GM20000 (cell line): ENCODE measurements around the gene SLC25A1.

ENCODE experiments used
- DNase-seq: peaks from one replicate; pipeline ENCODE4 v3.0.0; 2012; ENCODE audit warnings: low spot score
- TF ChIP-seq, protein P1 (sequence below): IDR thresholded peaks from 2 replicates; pipeline ENCODE4 v1.5.1; 2012; ENCODE audit warnings: mild to moderate bottlenecking, control low read depth; ENCODE audit errors: extremely low read depth, missing control alignments

The SLC25A1 gene

GRCh38 chr22:19213442-19214077 lies 35.0 kb upstream of the SLC25A1 start:
- TF ChIP-seq, protein P1, sequence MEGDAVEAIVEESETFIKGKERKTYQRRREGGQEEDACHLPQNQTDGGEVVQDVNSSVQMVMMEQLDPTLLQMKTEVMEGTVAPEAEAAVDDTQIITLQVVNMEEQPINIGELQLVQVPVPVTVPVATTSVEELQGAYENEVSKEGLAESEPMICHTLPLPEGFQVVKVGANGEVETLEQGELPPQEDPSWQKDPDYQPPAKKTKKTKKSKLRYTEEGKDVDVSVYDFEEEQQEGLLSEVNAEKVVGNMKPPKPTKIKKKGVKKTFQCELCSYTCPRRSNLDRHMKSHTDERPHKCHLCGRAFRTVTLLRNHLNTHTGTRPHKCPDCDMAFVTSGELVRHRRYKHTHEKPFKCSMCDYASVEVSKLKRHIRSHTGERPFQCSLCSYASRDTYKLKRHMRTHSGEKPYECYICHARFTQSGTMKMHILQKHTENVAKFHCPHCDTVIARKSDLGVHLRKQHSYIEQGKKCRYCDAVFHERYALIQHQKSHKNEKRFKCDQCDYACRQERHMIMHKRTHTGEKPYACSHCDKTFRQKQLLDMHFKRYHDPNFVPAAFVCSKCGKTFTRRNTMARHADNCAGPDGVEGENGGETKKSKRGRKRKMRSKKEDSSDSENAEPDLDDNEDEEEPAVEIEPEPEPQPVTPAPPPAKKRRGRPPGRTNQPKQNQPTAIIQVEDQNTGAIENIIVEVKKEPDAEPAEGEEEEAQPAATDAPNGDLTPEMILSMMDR, result no peak
- DNase-seq, result no peak

- no peak for DNase-seq
- TF ChIP-seq, protein P1, result no peak
Measured at GRCh38 chr22:19213001-19213400, 34.5 kb upstream of the SLC25A1 start.

- TF ChIP-seq, protein P1, result no peak
- DNase-seq, result no peak
Measured at GRCh38 chr22:19212302-19212870, 33.9 kb upstream of the SLC25A1 start.

DNA sequence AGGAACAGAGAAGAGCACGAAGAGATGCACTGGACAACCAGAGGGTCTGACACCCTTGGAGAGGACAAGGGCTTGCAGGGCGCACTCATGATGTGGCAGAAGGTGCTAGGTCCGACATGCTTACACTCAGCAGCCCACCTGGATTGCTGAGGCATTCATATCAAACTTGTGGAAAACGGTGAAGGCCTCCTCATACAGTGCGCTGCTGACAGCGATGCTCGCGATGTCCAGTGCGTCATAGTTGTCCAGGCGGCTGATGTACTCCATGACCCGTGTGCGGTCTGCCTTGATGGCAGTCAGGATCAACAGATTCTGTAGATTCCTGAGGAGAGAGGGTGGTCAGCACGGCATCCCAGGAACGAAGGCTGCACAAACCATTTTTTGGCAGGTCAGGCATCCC lies 31.7 kb upstream of the SLC25A1 start:
- DNase-seq, result no peak
- TF ChIP-seq, protein P1, result no peak

GRCh38 chr22:19208287-19208847 lies 29.8 kb upstream of the SLC25A1 start:
- TF ChIP-seq, protein P1, result no peak
- no peak for DNase-seq

- TF ChIP-seq, protein P1, result no peak
Measured at GRCh38 chr22:19207884-19208283, 29.3 kb upstream of the SLC25A1 start.

GRCh38 chr22:19207401-19207808 lies 28.9 kb upstream of the SLC25A1 start:
- TF ChIP-seq, protein P1, result no peak

More at GRCh38 chr22:19207884-19208283, 29.3 kb upstream of the SLC25A1 start:
- DNase-seq, result no peak

More at GRCh38 chr22:19207401-19207808, 28.9 kb upstream of the SLC25A1 start:
- no peak for DNase-seq
